ENCODE measurements around the gene ABI3BP.

ABI3BP gene

GRCh38 chr3:100941041-100941440, 52.2 kb downstream of the ABI3BP start:
- DNase-seq, result no peak

GRCh38 chr3:100936931-100937330, 56.3 kb downstream of the ABI3BP start:
- no peak for DNase-seq

GRCh38 chr3:100932491-100932890, 60.7 kb downstream of the ABI3BP start:
- DNase-seq, result no peak

- no peak for DNase-seq
Measured at GRCh38 chr3:100928638-100929428, 64.4 kb downstream of the ABI3BP start.

- DNase-seq, result no peak
Measured at GRCh38 chr3:100927775-100928174, 65.4 kb downstream of the ABI3BP start.

- no peak for DNase-seq
Measured at GRCh38 chr3:100915706-100916495, 77.3 kb downstream of the ABI3BP start.

- DNase-seq, result no peak
Measured at GRCh38 chr3:100913870-100914648, 79.2 kb downstream of the ABI3BP start.

- DNase-seq, result no peak
Measured at GRCh38 chr3:100912976-100913545, 80.2 kb downstream of the ABI3BP start.

- no peak for DNase-seq
Measured at GRCh38 chr3:100912571-100912970, 80.7 kb downstream of the ABI3BP start.

- DNase-seq, result no peak
Measured at GRCh38 chr3:100911956-100912355, 81.3 kb downstream of the ABI3BP start.

- no peak for DNase-seq
Measured at GRCh38 chr3:100910986-100911385, 82.2 kb downstream of the ABI3BP start.

GRCh38 chr3:100902572-100902971, 90.6 kb downstream of the ABI3BP start:
- no peak for DNase-seq

- DNase-seq, result no peak
Measured at GRCh38 chr3:100900671-100901335, 92.4 kb downstream of the ABI3BP start.

GRCh38 chr3:100899440-100900091, 93.7 kb downstream of the ABI3BP start:
- no peak for DNase-seq

GRCh38 chr3:100898681-100899080, 94.5 kb downstream of the ABI3BP start:
- DNase-seq, result no peak

- no peak for DNase-seq
Measured at GRCh38 chr3:100896994-100897393, 96.2 kb downstream of the ABI3BP start.

- no peak for DNase-seq
Measured at GRCh38 chr3:100893590-100893989, 99.6 kb downstream of the ABI3BP start.

- DNase-seq, result no peak
Measured at GRCh38 chr3:100893108-100893507, 100.1 kb downstream of the ABI3BP start.

GRCh38 chr3:100891827-100892226, 101.4 kb downstream of the ABI3BP start:
- DNase-seq, result no peak

- no peak for DNase-seq
Measured at GRCh38 chr3:100891033-100891432, 102.2 kb downstream of the ABI3BP start.

- no peak for DNase-seq
Measured at GRCh38 chr3:100888881-100889280, 104.3 kb downstream of the ABI3BP start.

- DNase-seq, result no peak
Measured at GRCh38 chr3:100882571-100882984, 110.6 kb downstream of the ABI3BP start.
